HCT116 (cell line): ENCODE measurements around the gene STAU1.

Experiments
- CTCF ChIP-seq, 3 experiments: fragments of 200-600 bp in 1 of 3; sonication (generic) in 1 of 3; IDR thresholded peaks in 2 of 3; conservative IDR thresholded peaks in 1 of 3; 2 replicates each; pipeline ENCODE4 v1.5.1; 2012 to 2017; ENCODE audit warnings: low read depth in 2 of 3, low read length in 2 of 3, antibody characterized with exemption in 1 of 3, borderline replicate concordance in 1 of 3, control low read depth in 1 of 3, mild to moderate bottlenecking in 1 of 3, mixed read lengths in 1 of 3, mixed run types in 1 of 3, moderate library complexity in 1 of 3; ENCODE audit not compliant: insufficient read depth in 1 of 3
- EZH2phosphoT487 ChIP-seq: fragments of 200-600 bp; IDR thresholded peaks from 2 replicates; pipeline ENCODE4 v1.6.1; 2018; ENCODE audit warnings: antibody characterized with exemption, borderline replicate concordance
- POLR2A ChIP-seq: IDR thresholded peaks from 2 replicates; pipeline ENCODE4 v1.7.0; 2011; ENCODE audit warnings: borderline replicate concordance; ENCODE audit not compliant: insufficient read depth, insufficient read length; ENCODE audit errors: extremely low read depth
- POLR2AphosphoS5 ChIP-seq: IDR thresholded peaks from 2 replicates; pipeline ENCODE4 v1.6.1; 2011; ENCODE audit warnings: mild to moderate bottlenecking, low read depth, low read length, moderate library complexity

GRCh38 chr20:49214571-49214970, 26.4 kb upstream of the STAU1 start:
- TF ChIP-seq CTCF (IDR thresholded peaks at IDR 0.05 in 2 of 3, conservative IDR thresholded peaks at IDR 0.05 in 1 of 3; ENCODE audit: borderline replicate concordance in 1 of 3, insufficient read depth in 1 of 3, low read depth in 2 of 3, low read length in 2 of 3) (no peak), POLR2A (no peak), EZH2phosphoT487 (no peak), POLR2AphosphoS5 (no peak)
